Measurements from ENCODE around the gene FGD2. TPM values are rescaled to one million over a fixed set of nuclear protein-coding genes. Genes with fewer than 3 reads are reported as not detected.
A peak's percentile ranks its signal among the peaks of the same experiment; 100 is the strongest.

The FGD2 gene
- total RNA-seq, 2 experiments from 2014 or later = 1.4 to 1.6 TPM

GRCh38 chr6:37051138-37052026 is 45.9 kb downstream of the FGD2 start:
- peak; percentile 47 for ATAC-seq
- Mint-ChIP-seq H3K9me3 (peaks cover 2% of the 10 kb centered on the region), H3K27ac (peak overlapping the region; percentile 99), H3K36me3 (ENCODE audit: low read depth) (peaks cover 20% of the 10 kb centered on the region), H3K4me1 (ENCODE audit: low read depth) (peaks cover 56% of the 10 kb centered on the region), H3K27me3 (no peaks in the 10 kb centered on the region), H3K4me3 (peak overlapping the region; percentile 83)
- peak; percentile 84 for TF ChIP-seq CTCF (IDR thresholded peaks at IDR 0.05)
- ChIA-PET POLR2A (interaction anchor here (0.6 to 8.8 kb wide), 25 partner anchors 10 to 381 kb away, joined by 3 to 261 read pairs (median 5); partner anchors contain the start of genes CMTR1, PIM1, PPIL1 and TBC1D22B), CTCF (interaction anchor here (0.6 to 18.1 kb wide), 37 partner anchors 8 to 286 kb away, joined by 3 to 405 read pairs (median 4); partner anchors contain the start of gene PIM1)
- intact Hi-C loops (cut with micrococcal nuclease) = loop anchor here (2.0 kb wide), 2 partner anchors 121 to 157 kb away; no protein-coding TSS in a partner anchor
- peak; percentile 95 for DNase-seq

GRCh38 chr6:37052027-37052628 is 46.7 kb downstream of the FGD2 start:
- DNase-seq = peak; percentile 82
- TF ChIP-seq CTCF (IDR thresholded peaks at IDR 0.05) = no peak
- CTCF ChIA-PET = interaction anchor here (0.7 to 18.1 kb wide), 20 partner anchors 10 to 157 kb away, joined by 3 to 405 read pairs (median 5); partner anchors contain the start of gene PIM1
- Mint-ChIP-seq H3K27ac (peak overlapping the region; percentile 99), H3K36me3 (ENCODE audit: low read depth) (peaks cover 16% of the 10 kb centered on the region), H3K27me3 (no peaks in the 10 kb centered on the region), H3K4me3 (peak overlapping the region; percentile 83), H3K4me1 (ENCODE audit: low read depth) (peaks cover 48% of the 10 kb centered on the region), H3K9me3 (no peaks in the 10 kb centered on the region)
- intact Hi-C loops (cut with micrococcal nuclease) = no loop called here
- POLR2A ChIA-PET = interaction anchor here (1.0 to 8.8 kb wide), 9 partner anchors 14 to 157 kb away, joined by 3 to 261 read pairs (median 6); partner anchors contain the start of gene PIM1
- peak; percentile 35 for ATAC-seq

- CTCF ChIA-PET = interaction anchor here (8.0 to 18.1 kb wide), 3 partner anchors 28 to 155 kb away, joined by 97 to 405 read pairs (median 226); partner anchors contain the start of gene PIM1
- intact Hi-C loops (cut with micrococcal nuclease) = no loop called here
- H3K27me3 Mint-ChIP-seq = no peaks in the 10 kb centered on the region
- no peaks in the 10 kb centered on the region for H3K9me3 Mint-ChIP-seq
- H3K4me1 Mint-ChIP-seq (ENCODE audit: low read depth) = peaks cover 34% of the 10 kb centered on the region
- no peak overlapping the region for H3K27ac Mint-ChIP-seq
- H3K4me3 Mint-ChIP-seq = no peak overlapping the region
- DNase-seq = no peak
- H3K36me3 Mint-ChIP-seq (ENCODE audit: low read depth) = peaks cover 14% of the 10 kb centered on the region
- no peak for TF ChIP-seq CTCF (IDR thresholded peaks at IDR 0.05)
- ATAC-seq = no peak
- POLR2A ChIA-PET = interaction anchor here (1.1 to 8.8 kb wide), 2 partner anchors 27 to 121 kb away, joined by 3 to 261 read pairs; partner anchors contain the start of gene PIM1
Measured at GRCh38 chr6:37053683-37054082, 48.2 kb downstream of the FGD2 start.

GRCh38 chr6:37054171-37054570 is 48.7 kb downstream of the FGD2 start:
- no peaks in the 10 kb centered on the region for H3K9me3 Mint-ChIP-seq
- H3K4me1 Mint-ChIP-seq (ENCODE audit: low read depth) = peaks cover 30% of the 10 kb centered on the region
- ChIA-PET CTCF (interaction anchor here (8.0 to 18.1 kb wide), 3 partner anchors 29 to 155 kb away, joined by 97 to 405 read pairs (median 226); partner anchors contain the start of gene PIM1), POLR2A (interaction anchor here (1.1 kb wide), 1 partner anchor 28 kb away, joined by 3 read pairs; no protein-coding TSS in a partner anchor)
- no peak overlapping the region for H3K27ac Mint-ChIP-seq
- H3K36me3 Mint-ChIP-seq (ENCODE audit: low read depth) = peaks cover 14% of the 10 kb centered on the region
- no peak for ATAC-seq
- no peak for DNase-seq
- intact Hi-C loops (cut with micrococcal nuclease) = no loop called here
- H3K27me3 Mint-ChIP-seq = no peaks in the 10 kb centered on the region
- TF ChIP-seq CTCF (IDR thresholded peaks at IDR 0.05) = no peak
- H3K4me3 Mint-ChIP-seq = no peak overlapping the region
